Skin epidermis (tissue), 12 donors: ENCODE results near the gene PJA2.
"Not testable (repeated sequence)": the region's sequence is repeated elsewhere in the genome, so short reads cannot be mapped to it uniquely, and the experiment has no call there.

Source experiments
- H3K27ac ChIP-seq, 21 experiments: fragments of 200-600 bp; sonication (generic) in 11 of 21; one replicate each; pipeline ENCODE4 v1.5.0; 2020; ENCODE audit warnings: mild to moderate bottlenecking in 3 of 21, inconsistent platforms in 2 of 21, moderate library complexity in 2 of 21
- H3K4me3 ChIP-seq, 7 experiments: fragments of 200-600 bp; sonication (generic) in 2 of 7; one replicate each; pipeline ENCODE4 v1.5.0; 2020; ENCODE audit warnings: inconsistent platforms in 2 of 7, mild to moderate bottlenecking in 2 of 7, moderate library complexity in 1 of 7

PJA2 gene

GRCh38 chr5:109318455-109319108 lies 91.2 kb downstream of the PJA2 start:
- Histone ChIP-seq H3K4me3 (no peak overlapping the region), H3K27ac (no peak overlapping the region)

GRCh38 chr5:109316634-109317033 lies 93.1 kb downstream of the PJA2 start:
- Histone ChIP-seq H3K27ac (no peak overlapping the region), H3K4me3 (no peak overlapping the region)

- no peak overlapping the region for H3K27ac ChIP-seq
Observed at GRCh38 chr5:109315245-109315644, 94.5 kb downstream of the PJA2 start.

GRCh38 chr5:109313127-109313526 lies 96.6 kb downstream of the PJA2 start:
- Histone ChIP-seq H3K4me3 (no peak overlapping the region), H3K27ac (no peak overlapping the region)

More at GRCh38 chr5:109315245-109315644, 94.5 kb downstream of the PJA2 start:
- no peak overlapping the region for H3K4me3 ChIP-seq

- H3K27ac ChIP-seq, result no peak overlapping the region
- no peak overlapping the region for H3K4me3 ChIP-seq
Observed at GRCh38 chr5:109312695-109313094, 97.1 kb downstream of the PJA2 start.

- H3K27ac ChIP-seq, result no peak overlapping the region
Observed at GRCh38 chr5:109310315-109310714, 99.5 kb downstream of the PJA2 start.

GRCh38 chr5:109309326-109310063 lies 100.3 kb downstream of the PJA2 start:
- Histone ChIP-seq H3K27ac (no peak overlapping the region), H3K4me3 (no peak overlapping the region)

More at GRCh38 chr5:109310315-109310714, 99.5 kb downstream of the PJA2 start:
- no peak overlapping the region for H3K4me3 ChIP-seq

- H3K4me3 ChIP-seq, result no peak overlapping the region
- peak overlapping the region in 3 of 21 experiments; percentile 13 to 45 (median 36) for H3K27ac ChIP-seq
Observed at GRCh38 chr5:109307951-109308350, 101.8 kb downstream of the PJA2 start.

GRCh38 chr5:109307456-109307855 lies 102.3 kb downstream of the PJA2 start:
- Histone ChIP-seq H3K4me3 (no peak overlapping the region), H3K27ac (peak overlapping the region in 1 of 21 experiments; percentile 36)

- Histone ChIP-seq H3K4me3 (no peak overlapping the region), H3K27ac (no peak overlapping the region)
Observed at GRCh38 chr5:109305352-109305751, 104.4 kb downstream of the PJA2 start.

- no peak overlapping the region for H3K4me3 ChIP-seq
- no peak overlapping the region for H3K27ac ChIP-seq
Observed at GRCh38 chr5:109304309-109304708, 105.5 kb downstream of the PJA2 start.

- H3K4me3 ChIP-seq, result no peak overlapping the region
- no peak overlapping the region for H3K27ac ChIP-seq
Observed at GRCh38 chr5:109300367-109300766, 109.4 kb downstream of the PJA2 start.

- H3K4me3 ChIP-seq, result no peak overlapping the region
- no peak overlapping the region for H3K27ac ChIP-seq
Observed at GRCh38 chr5:109299557-109299956, 110.2 kb downstream of the PJA2 start.

GRCh38 chr5:109298794-109299193 lies 111.0 kb downstream of the PJA2 start:
- Histone ChIP-seq H3K4me3 (no peak overlapping the region), H3K27ac (no peak overlapping the region)

- Histone ChIP-seq H3K4me3 (no peak overlapping the region), H3K27ac (no peak overlapping the region)
Observed at GRCh38 chr5:109297900-109298299, 111.9 kb downstream of the PJA2 start.

GRCh38 chr5:109291090-109291489 lies 118.7 kb downstream of the PJA2 start:
- Histone ChIP-seq H3K4me3 (no peak overlapping the region), H3K27ac (no peak overlapping the region)

GRCh38 chr5:109290231-109290630 lies 119.5 kb downstream of the PJA2 start:
- Histone ChIP-seq H3K4me3 (no peak overlapping the region), H3K27ac (no peak overlapping the region)

GRCh38 chr5:109286628-109287027 lies 123.1 kb downstream of the PJA2 start:
- not testable (repeated sequence) for H3K27ac ChIP-seq

More at GRCh38 chr5:109286628-109287027, 123.1 kb downstream of the PJA2 start:
- H3K4me3 ChIP-seq, result not testable (repeated sequence)
